ENCODE results near the gene ZNF219. TPM values are rescaled to one million over a fixed set of nuclear protein-coding genes. Genes with fewer than 3 reads are reported as not detected.

The ZNF219 gene
- polyA plus RNA-seq, 3 donors: 0.49 to 7.2 (median 0.68) TPM

GRCh38 chr14:21105095-21105494 lies 6.6 kb upstream of the ZNF219 start:
- H3K4me3 Mint-ChIP-seq: peak overlapping the region in 1 of 2 donors; percentile 16
- peaks cover 40 to 41% of the 10 kb centered on the region in 2 donors for H3K4me1 ChIP-seq (ENCODE audit: control insufficient read depth in 1 of 2, insufficient read depth in 2 of 2, low read length in 2 of 2)
- DNase-seq: no peak
- H3K9me3 ChIP-seq (replicated peaks in 1 of 2; ENCODE audit: control insufficient read depth in 1 of 2, insufficient read depth in 1 of 2, low read length in 2 of 2): no peaks in the 10 kb centered on the region
- no peaks in the 10 kb centered on the region for H3K36me3 Mint-ChIP-seq
- H3K79me2 ChIP-seq (ENCODE audit: insufficient read depth, low read length): no peaks in the 10 kb centered on the region
- no peaks in the 10 kb centered on the region for H3K27me3 ChIP-seq (ENCODE audit: control insufficient read depth in 2 of 2, insufficient read depth in 2 of 2, low read length in 2 of 2)
- peak overlapping the region; percentile 83 for H3K4me2 ChIP-seq (replicated peaks; ENCODE audit: extremely low read depth, low read length, poor library complexity, severe bottlenecking)
- no peak for TF ChIP-seq CTCF (IDR thresholded peaks at IDR 0.05)
- H3K9me3 Mint-ChIP-seq: no peaks in the 10 kb centered on the region
- H3K36me3 ChIP-seq (replicated peaks in 1 of 2; ENCODE audit: control insufficient read depth in 1 of 2, insufficient read depth in 2 of 2, low read length in 2 of 2): no peaks in the 10 kb centered on the region
- peak overlapping the region; percentile 95 to 98 for H3K27ac ChIP-seq (ENCODE audit: low read depth in 1 of 2, low read length in 2 of 2)
- no peaks in the 10 kb centered on the region for H4K20me1 ChIP-seq (ENCODE audit: insufficient read depth, low read length)
- peak overlapping the region in 1 of 3 experiments; percentile 84 for H3K4me3 ChIP-seq (replicated peaks in 1 of 3; ENCODE audit: low read depth in 2 of 3, low read length in 3 of 3)
- intact Hi-C loops (cut with micrococcal nuclease): loop anchor here (2.0 to 10.0 kb wide), 5 partner anchors 34 to 640 kb away; partner anchors contain the start of genes ANG (in 1 of the 2), ARHGEF40 (in 1 of the 2), PIP4P1 (in 1 of the 2) and PNP (in 1 of the 2)
- WGBS (ENCODE audit: insufficient coverage): 28% methylated on average over 2 of the region's 8 CpGs
- no peak overlapping the region for H3K9ac ChIP-seq (ENCODE audit: insufficient read depth, low read length, poor library complexity, severe bottlenecking)
- peaks cover 47% of the 10 kb centered on the region for H3K4me1 Mint-ChIP-seq
- H3K27ac Mint-ChIP-seq: peak overlapping the region; percentile 97 to 99 (median 98)
- H3K27me3 Mint-ChIP-seq (ENCODE audit: low read depth in 3 of 3): peaks cover 0 to 3% (median 3%) of the 10 kb centered on the region in 3 donors
- no peak overlapping the region for H2AFZ ChIP-seq (ENCODE audit: insufficient read depth, low read depth, low read length, poor library complexity, severe bottlenecking)

- Histone ChIP-seq H3K4me1 (ENCODE audit: control insufficient read depth in 1 of 2, insufficient read depth in 2 of 2, low read length in 2 of 2) (peaks cover 40 to 42% of the 10 kb centered on the region in 2 donors), H4K20me1 (ENCODE audit: insufficient read depth, low read length) (no peaks in the 10 kb centered on the region), H3K4me3 (replicated peaks in 1 of 3; ENCODE audit: low read depth in 2 of 3, low read length in 3 of 3) (peak overlapping the region; percentile 43 to 84 (median 66)), H3K9me3 (replicated peaks in 1 of 2; ENCODE audit: control insufficient read depth in 1 of 2, insufficient read depth in 1 of 2, low read length in 2 of 2) (no peaks in the 10 kb centered on the region), H3K79me2 (ENCODE audit: insufficient read depth, low read length) (no peaks in the 10 kb centered on the region), H3K9ac (ENCODE audit: insufficient read depth, low read length, poor library complexity, severe bottlenecking) (peak overlapping the region; percentile 91), H2AFZ (ENCODE audit: insufficient read depth, low read depth, low read length, poor library complexity, severe bottlenecking) (peak overlapping the region; percentile 86), H3K36me3 (replicated peaks in 1 of 2; ENCODE audit: control insufficient read depth in 1 of 2, insufficient read depth in 2 of 2, low read length in 2 of 2) (no peaks in the 10 kb centered on the region), H3K27me3 (ENCODE audit: control insufficient read depth in 2 of 2, insufficient read depth in 2 of 2, low read length in 2 of 2) (no peaks in the 10 kb centered on the region), H3K27ac (ENCODE audit: low read depth in 1 of 2, low read length in 2 of 2) (peak overlapping the region; percentile 95 to 98), H3K4me2 (replicated peaks; ENCODE audit: extremely low read depth, low read length, poor library complexity, severe bottlenecking) (peak overlapping the region; percentile 83)
- TF ChIP-seq CTCF (IDR thresholded peaks at IDR 0.05): peak; percentile 88
- Mint-ChIP-seq H3K27ac (peak overlapping the region; percentile 97 to 99 (median 98)), H3K4me1 (peaks cover 46% of the 10 kb centered on the region), H3K4me3 (peak overlapping the region; percentile 81 to 85), H3K27me3 (ENCODE audit: low read depth in 3 of 3) (peaks cover 0 to 3% (median 3%) of the 10 kb centered on the region in 3 donors), H3K9me3 (no peaks in the 10 kb centered on the region), H3K36me3 (no peaks in the 10 kb centered on the region)
- DNase-seq: peak; percentile 52 to 66 (median 65)
- intact Hi-C loops (cut with micrococcal nuclease): loop anchor here (2.0 to 10.0 kb wide), 7 partner anchors 34 to 640 kb away; partner anchors contain the start of genes ANG (in 1 of the 2), ARHGEF40 (in 1 of the 2), HNRNPC (in 1 of the 2) and PIP4P1 (in 1 of the 2)
- 1% methylated on average over 7 of the region's 8 CpGs for WGBS (ENCODE audit: insufficient coverage)
These were observed 6.1 kb upstream of the ZNF219 start for GRCh38 chr14:21104448-21105060.
